RWPE2 (cell line): ENCODE measurements around the gene ARMC9.

Experiments
- ATAC-seq: fragments of 200-7000 bp; cut with Tn5 transposase; 3 replicates; pipeline ENCODE4 v1.9.1; 2021; ENCODE audit warnings: low read depth
- DNase-seq: peaks from one replicate; pipeline ENCODE4 v3.0.0-alpha.2; 2020; ENCODE audit warnings: low spot score
- H3K27ac ChIP-seq: fragments of 450-650 bp; 2 replicates; pipeline ENCODE4 v1.5.1; 2017; ENCODE audit warnings: mild to moderate bottlenecking; ENCODE audit not compliant: poor library complexity, severe bottlenecking
- H3K27me3 ChIP-seq: fragments of 250-450 bp; sonication (Bioruptor Pico); 2 replicates; pipeline ENCODE4 v1.5.1; 2021; ENCODE audit warnings: mild to moderate bottlenecking, moderate library complexity; ENCODE audit not compliant: insufficient read depth, poor library complexity, severe bottlenecking
- H3K36me3 ChIP-seq: fragments of 250-450 bp; sonication (Bioruptor Pico); 2 replicates; pipeline ENCODE4 v1.5.1; 2020; ENCODE audit warnings: low read depth, mild to moderate bottlenecking, moderate library complexity
- H3K4me1 ChIP-seq: fragments of 250-450 bp; sonication (Bioruptor Pico); 2 replicates; pipeline ENCODE4 v1.5.1; 2021; ENCODE audit warnings: mild to moderate bottlenecking, moderate library complexity; ENCODE audit not compliant: insufficient read depth, poor library complexity, severe bottlenecking
- H3K4me3 ChIP-seq: fragments of 250-450 bp; sonication (Bioruptor Pico); 2 replicates; pipeline ENCODE4 v1.5.1; 2021; ENCODE audit warnings: mild to moderate bottlenecking, moderate library complexity; ENCODE audit not compliant: severe bottlenecking
- H3K9me3 ChIP-seq: fragments of 250-450 bp; sonication (Bioruptor Pico); 2 replicates; pipeline ENCODE4 v1.5.1; 2021; ENCODE audit warnings: mild to moderate bottlenecking, moderate library complexity; ENCODE audit not compliant: severe bottlenecking
- CTCF ChIP-seq: fragments of 450-650 bp; IDR thresholded peaks from one replicate; pipeline ENCODE4 v1.5.1; 2017; ENCODE audit warnings: mild to moderate bottlenecking, moderate library complexity; ENCODE audit not compliant: poor library complexity, severe bottlenecking

Gene ARMC9

GRCh38 chr2:231355508-231356465 is 157.4 kb downstream of the ARMC9 start:
- no peak for ATAC-seq
- peak; percentile 44 for DNase-seq
- Histone ChIP-seq H3K9me3 (no peaks in the 10 kb centered on the region), H3K4me1 (no peaks in the 10 kb centered on the region), H3K4me3 (no peak overlapping the region), H3K27me3 (no peaks in the 10 kb centered on the region), H3K36me3 (no peaks in the 10 kb centered on the region), H3K27ac (no peak overlapping the region)
- no peak for TF ChIP-seq CTCF

DNA sequence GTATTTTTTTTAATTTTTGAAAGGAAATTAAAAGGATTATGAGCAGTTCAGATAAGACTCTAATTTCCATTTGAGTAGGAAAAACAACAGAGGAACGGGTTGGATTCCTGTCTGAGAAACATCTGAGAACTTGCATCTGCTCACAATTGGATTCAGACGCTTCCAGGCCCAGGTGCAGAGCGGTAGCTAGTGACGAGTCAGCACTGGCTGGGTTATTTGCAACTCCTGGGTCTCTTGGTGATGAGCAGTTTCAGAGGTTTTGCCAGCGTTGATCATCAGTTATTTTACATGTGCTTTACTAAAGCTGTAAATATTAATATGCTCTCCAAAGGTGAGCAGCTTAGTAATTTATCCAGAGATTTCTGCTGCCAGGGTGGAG is 158.0 kb downstream of the ARMC9 start:
- Histone ChIP-seq H3K36me3 (no peaks in the 10 kb centered on the region), H3K27ac (no peak overlapping the region), H3K4me3 (no peak overlapping the region), H3K9me3 (no peaks in the 10 kb centered on the region), H3K4me1 (no peaks in the 10 kb centered on the region), H3K27me3 (no peaks in the 10 kb centered on the region)
- no peak for TF ChIP-seq CTCF
- DNase-seq = peak; percentile 19
- no peak for ATAC-seq

GRCh38 chr2:231357048-231357447 is 158.6 kb downstream of the ARMC9 start:
- ATAC-seq (no peak), DNase-seq (peak; percentile 51)
- Histone ChIP-seq H3K27me3 (no peaks in the 10 kb centered on the region), H3K27ac (no peak overlapping the region), H3K4me3 (no peak overlapping the region), H3K4me1 (no peaks in the 10 kb centered on the region), H3K9me3 (no peaks in the 10 kb centered on the region), H3K36me3 (no peaks in the 10 kb centered on the region)
- TF ChIP-seq CTCF = no peak

DNA sequence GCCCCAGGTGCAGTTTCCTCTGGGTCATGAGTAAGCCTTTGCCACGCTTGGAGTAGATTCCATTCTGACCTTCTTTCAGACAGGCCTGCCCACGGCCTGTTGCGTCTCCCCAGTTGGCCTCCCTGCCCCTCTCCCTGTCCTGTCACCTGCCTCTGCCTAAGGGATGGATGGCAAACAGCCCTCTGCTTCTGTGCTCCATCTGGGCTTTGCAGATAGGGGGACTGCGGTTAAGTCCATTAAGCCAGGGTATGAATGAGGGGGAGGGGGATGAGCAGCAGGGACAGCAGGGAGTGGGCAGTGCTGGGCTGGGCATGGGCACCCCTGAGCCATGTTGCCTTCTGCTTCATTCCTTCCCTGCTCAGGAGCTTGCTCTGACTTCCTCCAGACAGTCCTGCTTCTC is 159.5 kb downstream of the ARMC9 start:
- H3K36me3 ChIP-seq = no peaks in the 10 kb centered on the region
- no peak overlapping the region for H3K4me3 ChIP-seq
- ATAC-seq (no peak), DNase-seq (no peak)
- no peaks in the 10 kb centered on the region for H3K27me3 ChIP-seq
- no peaks in the 10 kb centered on the region for H3K4me1 ChIP-seq
- no peak overlapping the region for H3K27ac ChIP-seq
- TF ChIP-seq CTCF = no peak
- H3K9me3 ChIP-seq = no peaks in the 10 kb centered on the region

DNA sequence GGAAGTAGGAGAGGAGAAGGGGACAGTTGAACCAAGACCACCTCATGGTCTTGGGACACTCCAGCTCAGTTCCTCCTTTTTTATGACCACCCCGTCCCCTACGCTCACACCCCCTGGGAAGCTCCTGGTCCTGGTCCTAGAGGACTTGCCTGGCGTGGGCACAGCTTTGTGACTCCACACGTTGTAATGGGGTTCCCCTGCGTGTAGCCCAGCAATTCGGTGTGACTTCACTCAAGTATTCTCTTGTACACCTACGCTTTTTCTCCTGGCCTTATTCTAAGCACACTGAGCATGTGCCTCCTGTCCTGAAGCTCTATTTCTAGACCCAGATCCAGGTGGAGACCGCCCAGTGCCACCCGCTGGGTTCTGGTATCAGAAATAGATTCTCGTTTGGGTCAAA is 161.0 kb downstream of the ARMC9 start:
- no peaks in the 10 kb centered on the region for H3K36me3 ChIP-seq
- no peak for TF ChIP-seq CTCF
- no peaks in the 10 kb centered on the region for H3K4me1 ChIP-seq
- no peak for ATAC-seq
- no peak overlapping the region for H3K4me3 ChIP-seq
- no peaks in the 10 kb centered on the region for H3K27me3 ChIP-seq
- no peak for DNase-seq
- no peaks in the 10 kb centered on the region for H3K9me3 ChIP-seq
- H3K27ac ChIP-seq = no peak overlapping the region
